Activated CD4-positive, alpha-beta T cell treated with anti-CD3 and anti-CD28 coated beads, Interleukin-2, Interleukin-6, amounts not matched to agents 100 ng/mL and 50 ng/mL, durations not matched to agents 16 hours and 8 hours (primary cell): ENCODE results near the gene CCNA2.

Source experiments
- DNase-seq: peaks from one replicate; pipeline ENCODE4 v3.0.0-alpha.2; 2020

Gene CCNA2

GRCh38 chr4:121823505-121824170, at the start of gene CCNA2:
CCNA2 (minus strand) TSS chr4:121823883; CDS start chr4:121823628, 255 bp downstream.
- peak; percentile 98 for DNase-seq

- peak; percentile 98 for DNase-seq
These were observed 46.4 kb upstream of the CCNA2 start, which contains the start of gene BBS7 for GRCh38 chr4:121869841-121870822. BBS7 (minus strand) TSS chr4:121870474; CDS start chr4:121870313, 161 bp downstream.

GRCh38 chr4:121863799-121864198, 40.1 kb upstream of the CCNA2 start:
- DNase-seq, result no peak

GRCh38 chr4:121861426-121861825, 37.7 kb upstream of the CCNA2 start:
- DNase-seq, result no peak

GRCh38 chr4:121860121-121860520, 36.4 kb upstream of the CCNA2 start:
- DNase-seq, result no peak

GRCh38 chr4:121851354-121851753, 27.7 kb upstream of the CCNA2 start:
- no peak for DNase-seq

GRCh38 chr4:121846662-121847061, 23.0 kb upstream of the CCNA2 start:
- no peak for DNase-seq

- no peak for DNase-seq
These were observed 19.2 kb upstream of the CCNA2 start for GRCh38 chr4:121842862-121843261.

GRCh38 chr4:121838136-121838535, 14.5 kb upstream of the CCNA2 start:
- no peak for DNase-seq

GRCh38 chr4:121829511-121829910, 5.8 kb upstream of the CCNA2 start:
- no peak for DNase-seq

GRCh38 chr4:121827853-121828252, 4.2 kb upstream of the CCNA2 start:
- DNase-seq, result no peak

- no peak for DNase-seq
These were observed 1.3 kb upstream of the CCNA2 start for GRCh38 chr4:121824950-121825349.

- DNase-seq, result no peak
These were observed 466 bp upstream of the CCNA2 start for GRCh38 chr4:121824171-121824527.

GRCh38 chr4:121822796-121823504, 733 bp downstream of the CCNA2 start:
- peak; percentile 72 for DNase-seq

- no peak for DNase-seq
These were observed 1.6 kb downstream of the CCNA2 start for GRCh38 chr4:121822047-121822446.

GRCh38 chr4:121819216-121819965, 4.3 kb downstream of the CCNA2 start:
- no peak for DNase-seq

- DNase-seq, result no peak
These were observed 5.5 kb downstream of the CCNA2 start for GRCh38 chr4:121818215-121818614.

- DNase-seq, result no peak
These were observed 6.0 kb downstream of the CCNA2 start for GRCh38 chr4:121817701-121818100.

- no peak for DNase-seq
These were observed 6.7 kb downstream of the CCNA2 start for GRCh38 chr4:121817006-121817405.

GRCh38 chr4:121814756-121815155, 8.9 kb downstream of the CCNA2 start:
- DNase-seq, result no peak

- DNase-seq, result peak; percentile 18
These were observed 12.6 kb downstream of the CCNA2 start for GRCh38 chr4:121811122-121811521.

- no peak for DNase-seq
These were observed 17.3 kb downstream of the CCNA2 start for GRCh38 chr4:121806411-121806810.

- no peak for DNase-seq
These were observed 22.0 kb downstream of the CCNA2 start for GRCh38 chr4:121801715-121802075.
